Measurements from ENCODE around the gene ZNF695.

The ZNF695 gene

GRCh38 chr1:246954126-246954525 is 53.7 kb downstream of the ZNF695 start:
- no peak for DNase-seq

GRCh38 chr1:246951413-246951812 is 56.4 kb downstream of the ZNF695 start:
- DNase-seq: no peak

- no peak for DNase-seq
Measured at GRCh38 chr1:246949956-246950355, 57.9 kb downstream of the ZNF695 start.

GRCh38 chr1:246947255-246947654 is 60.6 kb downstream of the ZNF695 start:
- no peak for DNase-seq

- no peak for DNase-seq
Measured at GRCh38 chr1:246946366-246946765, 61.5 kb downstream of the ZNF695 start.
